GM18870 (cell line): ENCODE data around the gene GOT1.
A peak's percentile ranks its signal among the peaks of the same experiment; 100 is the strongest.

ENCODE experiments used
- ATAC-seq: cut with Tn5 transposase; IDR thresholded peaks from one replicate; pipeline ENCODE4 v1.9.1; 2021; ENCODE audit warnings: moderate library complexity; ENCODE audit not compliant: unreplicated experiment

The GOT1 gene

GRCh38 chr10:99396471-99396870 is 34.0 kb downstream of the GOT1 start:
- ATAC-seq: no peak

- no peak for ATAC-seq
Observed at GRCh38 chr10:99395750-99396445, 34.5 kb downstream of the GOT1 start.

GRCh38 chr10:99394761-99395386 is 35.5 kb downstream of the GOT1 start:
- no peak for ATAC-seq

GRCh38 chr10:99394256-99394655 is 36.2 kb downstream of the GOT1 start:
- no peak for ATAC-seq

- ATAC-seq: no peak
Observed at GRCh38 chr10:99393683-99394082, 36.7 kb downstream of the GOT1 start.

GRCh38 chr10:99393036-99393435 is 37.4 kb downstream of the GOT1 start:
- ATAC-seq: no peak

- ATAC-seq: no peak
Observed at GRCh38 chr10:99391346-99391745, 39.1 kb downstream of the GOT1 start.

- no peak for ATAC-seq
Observed at GRCh38 chr10:99389729-99390480, 40.5 kb downstream of the GOT1 start.

- no peak for ATAC-seq
Observed at GRCh38 chr10:99387541-99387940, 42.9 kb downstream of the GOT1 start.

GRCh38 chr10:99387071-99387470 is 43.4 kb downstream of the GOT1 start:
- ATAC-seq: no peak

GRCh38 chr10:99382176-99382575 is 48.2 kb downstream of the GOT1 start:
- no peak for ATAC-seq

- ATAC-seq: no peak
Observed at GRCh38 chr10:99375426-99375825, 55.0 kb downstream of the GOT1 start.

GRCh38 chr10:99374972-99375371 is 55.5 kb downstream of the GOT1 start:
- ATAC-seq: no peak

GRCh38 chr10:99374526-99374925 is 55.9 kb downstream of the GOT1 start:
- ATAC-seq: no peak

- no peak for ATAC-seq
Observed at GRCh38 chr10:99372546-99373271, 57.7 kb downstream of the GOT1 start.

- ATAC-seq: peak; percentile 88
Observed at GRCh38 chr10:99370993-99371392, 59.4 kb downstream of the GOT1 start.

GRCh38 chr10:99369551-99369950 is 60.9 kb downstream of the GOT1 start:
- ATAC-seq: no peak

- ATAC-seq: no peak
Observed at GRCh38 chr10:99369126-99369525, 61.3 kb downstream of the GOT1 start.

- no peak for ATAC-seq
Observed at GRCh38 chr10:99368646-99369045, 61.8 kb downstream of the GOT1 start.

- no peak for ATAC-seq
Observed at GRCh38 chr10:99366666-99367065, 63.8 kb downstream of the GOT1 start.

- no peak for ATAC-seq
Observed at GRCh38 chr10:99365736-99366135, 64.7 kb downstream of the GOT1 start.
